ENCODE data around the gene PRDM8.
"Not testable (repeated sequence)": the region's sequence is repeated elsewhere in the genome, so short reads cannot be mapped to it uniquely, and the experiment has no call there.

Gene PRDM8

DNA sequence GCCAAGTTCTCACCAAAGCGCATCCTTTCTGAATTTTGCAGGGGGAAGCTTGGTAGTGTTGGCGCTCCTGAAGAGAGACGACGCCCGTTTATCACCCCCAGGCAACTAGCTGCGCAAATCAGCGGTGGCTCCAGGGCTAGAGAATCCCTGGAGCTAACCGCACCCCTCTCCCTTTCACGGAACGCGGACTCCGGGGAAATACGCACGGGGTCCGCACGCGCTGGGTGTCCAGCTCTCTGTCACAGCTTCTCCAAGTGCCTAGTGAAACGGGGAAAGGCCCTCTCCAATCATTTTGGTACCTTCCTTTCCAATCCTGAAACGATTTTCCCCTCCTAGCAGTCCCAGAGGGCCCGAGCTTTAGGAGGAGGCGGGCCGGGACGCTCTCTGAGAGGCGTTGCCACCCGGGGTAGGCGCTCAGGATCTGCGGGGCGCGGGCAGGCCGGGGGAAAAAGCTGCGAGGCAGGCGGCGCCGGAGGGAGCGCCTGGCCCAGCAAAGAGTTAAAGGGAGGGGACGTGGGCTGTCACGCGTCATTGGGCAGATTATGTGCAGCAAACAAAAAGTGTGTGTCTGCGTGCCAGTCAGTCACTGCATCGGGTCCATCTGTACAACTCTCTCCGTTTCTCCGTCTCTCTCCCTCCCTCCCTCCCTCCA is at the start of gene PRDM8:
Gene PRDM8, plus strand, starts transcription at position 582 of the 652 bp plus-strand sequence. CDS start 2,578 bp downstream, outside the sequence.
- DNase-seq (ENCODE audit: low read depth in 2 of 2), result no peak

GRCh38 chr4:80150387-80151180 is 46.7 kb upstream of the PRDM8 start:
- no peak for DNase-seq (ENCODE audit: low read depth in 2 of 2)

DNA sequence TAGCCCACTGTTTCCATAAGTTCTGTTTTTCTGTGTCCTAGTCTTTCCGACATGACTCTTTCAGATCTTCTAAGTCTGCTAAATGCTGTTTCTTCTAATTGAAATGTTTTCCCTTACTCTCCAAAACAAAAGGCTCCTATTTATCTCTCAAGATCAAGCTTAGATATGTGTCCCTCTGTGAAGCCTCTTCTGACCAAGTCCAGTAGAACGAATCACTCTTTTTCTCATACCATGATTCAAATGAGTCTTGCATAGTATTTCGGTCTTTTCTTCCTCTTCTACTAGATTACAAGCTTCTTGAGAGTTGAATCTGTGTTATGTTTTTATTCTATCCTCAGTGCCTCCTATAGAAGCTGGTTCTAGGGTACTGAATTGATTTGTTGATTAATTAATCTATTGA is 45.3 kb upstream of the PRDM8 start:
- no peak for DNase-seq (ENCODE audit: low read depth in 2 of 2)

DNA sequence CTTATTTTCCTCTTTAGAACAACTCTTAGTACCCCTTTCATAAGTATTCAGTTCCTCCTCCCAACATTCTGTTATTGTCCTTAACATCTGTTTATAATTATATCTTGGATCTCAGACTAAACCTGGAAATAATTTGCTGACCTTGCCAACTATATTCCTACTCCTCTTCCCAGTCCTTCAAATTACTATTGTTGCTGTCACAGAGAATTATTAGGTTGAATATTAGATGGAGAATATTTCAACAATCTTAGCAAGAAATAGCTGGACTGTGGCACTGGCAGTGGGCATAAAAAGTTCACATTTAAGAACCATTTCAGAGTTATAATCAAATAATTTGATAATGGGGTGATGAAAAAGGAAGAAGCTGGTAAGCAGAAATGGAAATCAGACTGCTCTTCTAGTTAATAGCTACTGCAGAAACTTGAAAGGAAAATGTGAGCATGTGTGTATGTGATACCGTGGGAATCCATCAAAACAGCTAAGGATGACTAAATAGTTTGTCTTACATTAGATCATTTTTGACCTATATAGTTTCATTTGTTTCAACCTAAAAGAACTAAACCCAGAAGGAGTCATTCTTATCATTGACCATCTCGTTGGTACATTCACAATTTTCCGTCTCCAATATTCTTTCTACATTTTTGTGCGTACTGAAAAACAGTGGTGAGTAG is 43.3 kb upstream of the PRDM8 start:
- DNase-seq (ENCODE audit: low read depth in 2 of 2), result no peak

DNA sequence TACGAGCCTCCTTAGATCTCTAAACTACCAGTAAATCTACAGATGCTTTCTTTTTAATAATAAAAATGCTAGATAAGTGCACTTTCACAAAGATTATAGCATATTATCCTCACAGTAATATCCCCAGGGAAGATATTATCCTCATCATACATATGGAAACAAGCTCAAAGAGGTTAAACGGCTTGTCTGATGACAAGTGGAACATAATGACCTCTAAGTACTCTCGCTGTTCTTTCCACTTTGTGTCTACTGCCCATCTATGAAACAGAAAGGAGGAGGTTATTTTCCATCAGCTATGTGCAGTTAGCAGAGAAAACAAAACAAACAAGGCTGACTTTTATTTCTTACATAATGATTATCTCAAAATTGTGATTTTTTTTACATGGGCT is 42.8 kb upstream of the PRDM8 start:
- no peak for DNase-seq (ENCODE audit: low read depth in 2 of 2)

- DNase-seq (ENCODE audit: low read depth in 2 of 2), result no peak
These were observed 41.9 kb upstream of the PRDM8 start for GRCh38 chr4:80155316-80155982.

DNA sequence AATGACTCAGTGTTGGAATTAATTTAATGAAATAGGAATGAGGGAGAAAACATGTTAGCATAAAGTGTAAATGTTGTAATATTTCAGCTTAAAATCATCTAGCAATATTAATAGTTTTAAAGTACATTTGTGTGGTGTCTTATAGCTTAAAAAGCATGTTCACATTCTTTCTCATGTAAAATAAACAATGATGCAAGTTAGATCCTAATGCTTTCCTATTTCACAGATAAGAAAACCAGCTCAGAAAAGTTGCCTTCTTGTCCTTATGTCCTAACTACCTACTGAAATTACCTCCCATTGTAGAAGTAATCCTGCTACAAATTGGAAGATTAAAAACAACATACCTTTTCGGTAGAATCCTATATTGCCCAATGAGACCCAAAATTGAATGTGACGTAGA is 40.9 kb upstream of the PRDM8 start:
- DNase-seq (ENCODE audit: low read depth in 2 of 2), result no peak

- DNase-seq (ENCODE audit: low read depth in 2 of 2), result no peak
These were observed 35.8 kb upstream of the PRDM8 start for GRCh38 chr4:80161413-80162058.

DNA sequence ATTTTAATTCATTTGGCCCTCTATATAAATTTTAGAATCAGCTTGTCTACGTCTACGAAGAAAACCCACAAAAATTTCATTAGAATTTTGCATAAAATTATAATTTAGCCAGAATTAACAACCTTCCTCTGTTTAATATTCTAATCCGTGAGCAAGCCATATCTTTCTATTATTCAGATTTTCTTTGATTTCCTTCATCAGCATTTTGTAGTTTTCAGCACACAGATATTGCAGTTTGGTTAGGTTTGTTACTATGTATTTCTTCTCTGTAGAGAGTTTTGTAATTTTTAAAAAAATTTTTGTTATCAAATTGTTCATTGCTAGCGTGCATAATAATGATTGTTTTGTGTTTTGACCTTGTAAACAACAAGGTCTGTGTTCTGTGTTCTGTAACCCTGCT is 34.9 kb upstream of the PRDM8 start:
- DNase-seq (ENCODE audit: low read depth in 2 of 2), result no peak

- no peak for DNase-seq (ENCODE audit: low read depth in 2 of 2)
These were observed 31.4 kb upstream of the PRDM8 start for GRCh38 chr4:80165855-80166254.

DNA sequence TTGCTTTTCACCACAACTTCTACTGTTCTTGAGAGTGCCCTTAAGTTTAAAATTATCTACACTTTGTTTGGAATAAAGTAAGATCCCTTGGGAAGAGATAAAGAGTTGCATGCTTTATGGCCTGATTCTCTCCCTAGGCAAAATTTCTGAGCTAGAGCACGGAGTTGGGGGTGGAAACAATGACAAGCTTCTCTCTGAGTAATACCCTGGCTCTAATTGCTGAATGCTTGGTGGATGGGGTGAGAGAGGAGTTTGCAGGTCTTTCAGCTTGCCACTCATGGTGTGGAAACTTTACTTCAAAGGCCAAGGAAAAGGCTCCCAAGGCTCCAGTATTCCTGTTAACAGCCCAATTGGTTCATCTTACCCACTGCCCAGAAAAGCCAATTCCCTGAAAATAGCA is 26.1 kb upstream of the PRDM8 start:
- no peak for DNase-seq (ENCODE audit: low read depth in 2 of 2)

GRCh38 chr4:80171656-80172055 is 25.6 kb upstream of the PRDM8 start:
- DNase-seq (ENCODE audit: low read depth in 2 of 2), result no peak

GRCh38 chr4:80172203-80172602 is 25.1 kb upstream of the PRDM8 start:
- DNase-seq (ENCODE audit: low read depth in 2 of 2), result no peak

DNA sequence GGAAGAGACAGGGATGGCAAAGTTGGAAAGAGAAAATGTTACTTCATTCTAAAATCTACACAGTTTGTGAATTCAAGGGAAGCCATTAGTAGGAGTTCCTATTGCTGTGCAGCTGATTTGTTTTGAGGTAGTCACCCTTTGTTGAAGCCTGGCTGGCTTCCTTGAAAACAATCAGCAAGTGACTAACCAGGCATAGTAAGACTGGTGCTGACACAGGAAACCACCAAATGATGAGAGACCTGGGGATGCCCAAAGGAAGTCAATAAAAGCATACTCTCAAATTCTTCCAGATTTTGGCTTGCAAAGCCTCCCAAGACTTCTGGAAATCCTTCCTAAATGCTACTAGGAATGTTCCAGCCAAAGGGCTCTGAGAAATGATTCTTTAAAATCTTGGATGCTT is 23.9 kb upstream of the PRDM8 start:
- DNase-seq (ENCODE audit: low read depth in 2 of 2), result no peak

- DNase-seq (ENCODE audit: low read depth in 2 of 2), result no peak
These were observed 23.5 kb upstream of the PRDM8 start for GRCh38 chr4:80173841-80174240.

DNA sequence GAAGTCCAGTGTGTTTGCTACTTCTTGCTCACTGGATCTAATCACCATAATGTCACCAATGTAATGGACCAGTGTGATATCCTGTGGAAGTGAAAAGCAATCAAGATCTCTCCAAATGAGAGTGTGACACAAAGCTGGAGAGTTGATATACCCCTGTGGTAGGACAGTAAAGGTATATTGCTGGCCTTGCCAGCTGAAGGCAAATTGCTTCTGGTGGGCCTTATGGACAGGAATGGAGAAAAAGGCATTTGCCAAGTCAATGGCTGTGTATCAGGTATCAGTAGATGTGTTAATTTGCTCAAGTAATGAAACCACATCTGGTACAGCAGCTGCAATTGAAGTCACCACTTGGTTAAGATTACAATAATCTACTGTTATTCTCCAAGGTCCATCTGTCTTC is 19.5 kb upstream of the PRDM8 start:
- not testable (repeated sequence) for DNase-seq (ENCODE audit: low read depth in 2 of 2)

GRCh38 chr4:80178964-80179363 is 18.3 kb upstream of the PRDM8 start:
- DNase-seq (ENCODE audit: low read depth in 2 of 2), result no peak

- DNase-seq (ENCODE audit: low read depth in 2 of 2), result no peak
These were observed 17.6 kb upstream of the PRDM8 start for GRCh38 chr4:80179637-80180161.

GRCh38 chr4:80180743-80181142 is 16.6 kb upstream of the PRDM8 start:
- no peak for DNase-seq (ENCODE audit: low read depth in 2 of 2)

DNA sequence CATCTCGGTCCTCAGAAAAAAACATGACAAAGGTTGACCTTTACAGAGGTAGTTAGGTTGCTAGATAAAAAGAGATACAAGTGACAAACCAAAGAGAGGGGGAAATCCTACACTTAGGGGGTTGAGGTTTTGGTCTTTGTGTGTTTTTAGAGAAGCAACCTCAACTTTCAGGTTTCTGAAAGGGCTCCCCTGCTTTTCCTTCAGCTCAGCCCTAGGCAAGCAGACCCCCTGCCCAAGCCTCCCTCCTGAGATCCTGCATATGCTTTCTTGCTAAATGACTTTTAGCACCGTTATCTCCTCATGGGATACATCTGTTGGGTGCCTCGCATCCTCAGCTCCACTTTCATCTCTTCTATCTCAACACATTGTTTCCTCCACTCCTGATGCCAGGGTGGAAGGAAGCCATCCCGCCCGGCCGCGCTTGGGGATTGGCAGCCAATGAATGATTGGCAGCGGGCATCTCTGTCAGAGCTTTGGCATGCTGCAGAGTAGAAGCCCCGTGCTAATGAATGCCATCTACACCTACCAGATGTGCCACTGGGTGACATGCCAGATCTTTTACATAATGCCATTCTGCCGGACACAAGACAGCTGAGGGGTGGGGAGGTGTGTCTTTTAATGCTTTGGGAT is 15.0 kb upstream of the PRDM8 start:
- no peak for DNase-seq (ENCODE audit: low read depth in 2 of 2)
